OCI-LY7 (cell line): ENCODE measurements around the gene DMD. TPM values are rescaled to one million over a fixed set of nuclear protein-coding genes. Genes with fewer than 3 reads are reported as not detected.

Experiments
- BruUV-seq: library from RNA; stranded (reverse); fragments of 400-500 nt; replicated peaks from 2 replicates; lab custom pipeline; 2021; lab: Mats Ljungman, UMichigan
- CTCF ChIA-PET: fragments of 300-600 bp; sonication (Branson Sonifier 250); formaldehyde crosslinking; loops from one replicate; lab custom pipeline; 2022; ENCODE audit warnings: antibody characterized with exemption; ENCODE audit not compliant: unreplicated experiment; lab: Charles Lee
- POLR2A ChIA-PET: fragments of 300-600 bp; sonication (Branson Sonifier 250); formaldehyde crosslinking; loops from one replicate; lab custom pipeline; 2022; ENCODE audit warnings: antibody characterized with exemption; lab: Charles Lee
- DNase-seq: peaks from one replicate; pipeline ENCODE4 v3.0.0-alpha.2; 2015; ENCODE audit warnings: low spot score
- H2AFZ ChIP-seq: fragments of 200-600 bp; sonication (generic), shearing (Covaris generic); 2 replicates; pipeline ENCODE4 v1.6.1; 2014; ENCODE audit warnings: mild to moderate bottlenecking, antibody characterized with exemption, low read length, moderate library complexity
- H3K27ac ChIP-seq: fragments of 200-600 bp; sonication (generic); 2 replicates; pipeline ENCODE4 v1.5.1; 2014; ENCODE audit warnings: mixed run types, low read depth, mild to moderate bottlenecking, moderate library complexity, low read length, inconsistent platforms; ENCODE audit not compliant: poor library complexity, severe bottlenecking
- H3K36me3 ChIP-seq: fragments of 200-600 bp; sonication (generic); 2 replicates; pipeline ENCODE4 v1.6.1; 2014; ENCODE audit warnings: mild to moderate bottlenecking, antibody characterized with exemption, low read length, moderate library complexity, mixed read lengths; ENCODE audit not compliant: insufficient read depth
- H3K4me1 ChIP-seq: fragments of 200-600 bp; sonication (generic); 2 replicates; pipeline ENCODE4 v1.5.1; 2014; ENCODE audit warnings: mild to moderate bottlenecking, low read length; ENCODE audit not compliant: insufficient read depth, poor library complexity, severe bottlenecking
- H3K4me2 ChIP-seq: fragments of 200-600 bp; sonication (generic); 2 replicates; pipeline ENCODE4 v1.6.1; 2014; ENCODE audit warnings: mild to moderate bottlenecking, low read length
- H3K4me3 ChIP-seq: fragments of 200-600 bp; sonication (generic); 2 replicates; pipeline ENCODE4 v1.5.1; 2014; ENCODE audit warnings: mild to moderate bottlenecking, low read depth, low read length; ENCODE audit not compliant: poor library complexity, severe bottlenecking
- H3K79me2 ChIP-seq: fragments of 200-600 bp; sonication (generic); 2 replicates; pipeline ENCODE4 v1.6.1; 2016; ENCODE audit warnings: low read depth, mild to moderate bottlenecking, low read length, moderate library complexity, mixed read lengths; ENCODE audit not compliant: insufficient read depth
- H3K9me2 ChIP-seq: fragments of 200-600 bp; sonication (generic); 2 replicates; pipeline ENCODE4 v1.6.1; 2016; ENCODE audit warnings: mild to moderate bottlenecking, low read length, mixed read lengths; ENCODE audit not compliant: insufficient read depth
- H3K9me3 ChIP-seq: fragments of 200-600 bp; sonication (generic); 2 replicates; pipeline ENCODE4 v1.6.1; 2014; ENCODE audit warnings: mild to moderate bottlenecking, mixed run types, low read length, mixed read lengths
- H4K20me1 ChIP-seq: fragments of 200-600 bp; sonication (generic); 2 replicates; pipeline ENCODE4 v1.6.1; 2014; ENCODE audit warnings: mild to moderate bottlenecking, antibody characterized with exemption, low read length, moderate library complexity, mixed read lengths; ENCODE audit not compliant: insufficient read depth
- CTCF ChIP-seq: fragments of 200-600 bp; sonication (generic); conservative IDR thresholded peaks from 2 replicates; pipeline ENCODE4 v1.5.1; 2014; ENCODE audit warnings: mild to moderate bottlenecking, antibody characterized with exemption, low read length, moderate library complexity, mixed read lengths
- EZH2phosphoT487 ChIP-seq: fragments of 200-600 bp; sonication (generic); IDR thresholded peaks from 2 replicates; pipeline ENCODE4 v1.6.1; 2018; ENCODE audit warnings: low read depth, borderline replicate concordance, mild to moderate bottlenecking, mixed run types, antibody characterized with exemption, low read length, moderate library complexity, mixed read lengths
- intact Hi-C: fragments of 100-400 bp; cut with micrococcal nuclease; formaldehyde crosslinking; loops from one replicate; pipeline ENCODE4 v1.10.0; 2022; ENCODE audit not compliant: unreplicated experiment
- total RNA-seq, 2 experiments: library from RNA; depleted of rRNA in 1 of 2; stranded (reverse); fragments of >200 nt in 1 of 2; shearing (Covaris generic) in 1 of 2; gene quantifications; 2 replicates each; pipeline ENCODE4 v1.2.3, GENCODE V29; 2014 to 2022

Gene DMD
- total RNA-seq, 2 experiments from 2014 or later, result 20.5 to 61.4 TPM

GRCh38 chrX:31870267-31870666 lies 1341.1 kb downstream of the DMD start:
- intact Hi-C loops, result no loop called here
- Histone ChIP-seq H3K79me2 (no peaks in the 10 kb centered on the region), H3K9me3 (no peaks in the 10 kb centered on the region), H3K9me2 (no peaks in the 10 kb centered on the region), H3K4me2 (no peak overlapping the region), H4K20me1 (no peaks in the 10 kb centered on the region), H3K36me3 (no peaks in the 10 kb centered on the region), H3K4me3 (no peak overlapping the region), H2AFZ (no peak overlapping the region), H3K27ac (no peak overlapping the region), H3K4me1 (no peaks in the 10 kb centered on the region)
- ChIA-PET POLR2A (no interaction called here), CTCF (no interaction called here)
- no peak for DNase-seq
- TF ChIP-seq EZH2phosphoT487, result no peak
- TF ChIP-seq CTCF, result no peak
- BruUV-seq, result no TSS peak

GRCh38 chrX:31860686-31861085 lies 1350.7 kb downstream of the DMD start:
- no peak for TF ChIP-seq CTCF
- TF ChIP-seq EZH2phosphoT487, result no peak
- H3K36me3 ChIP-seq, result no peaks in the 10 kb centered on the region
- CTCF ChIA-PET, result no interaction called here
- H2AFZ ChIP-seq, result no peak overlapping the region
- no peak overlapping the region for H3K27ac ChIP-seq
- POLR2A ChIA-PET, result no interaction called here
- H3K9me3 ChIP-seq, result no peaks in the 10 kb centered on the region
- BruUV-seq, result no TSS peak
- no peaks in the 10 kb centered on the region for H3K79me2 ChIP-seq
- no peaks in the 10 kb centered on the region for H3K9me2 ChIP-seq
- no peak for DNase-seq
- no peaks in the 10 kb centered on the region for H4K20me1 ChIP-seq
- H3K4me2 ChIP-seq, result no peak overlapping the region
- intact Hi-C loops, result no loop called here
- no peaks in the 10 kb centered on the region for H3K4me1 ChIP-seq
- no peak overlapping the region for H3K4me3 ChIP-seq

- DNase-seq, result no peak
- Histone ChIP-seq H3K27ac (no peak overlapping the region), H2AFZ (no peak overlapping the region), H3K4me1 (no peaks in the 10 kb centered on the region), H3K4me3 (no peak overlapping the region), H3K4me2 (no peak overlapping the region), H3K36me3 (no peaks in the 10 kb centered on the region), H3K79me2 (no peaks in the 10 kb centered on the region), H4K20me1 (no peaks in the 10 kb centered on the region), H3K9me3 (no peaks in the 10 kb centered on the region), H3K9me2 (no peaks in the 10 kb centered on the region)
- TF ChIP-seq EZH2phosphoT487 (no peak), CTCF (no peak)
- CTCF ChIA-PET, result no interaction called here
- BruUV-seq, result no TSS peak
- POLR2A ChIA-PET, result no interaction called here
- intact Hi-C loops, result no loop called here
Measured at GRCh38 chrX:31858915-31859314, 1352.4 kb downstream of the DMD start.
